ENCODE results near the gene BDKRB2. TPM values are rescaled to one million over a fixed set of nuclear protein-coding genes. Genes with fewer than 3 reads are reported as not detected.

Gene BDKRB2
- total RNA-seq, 2 experiments from 2014 or later: not detected

- Mint-ChIP-seq H3K36me3 (ENCODE audit: low read depth) (no peaks in the 10 kb centered on the region), H3K4me1 (no peaks in the 10 kb centered on the region), H3K27me3 (no peaks in the 10 kb centered on the region), H3K9me3 (peaks cover 3% of the 10 kb centered on the region), H3K27ac (no peak overlapping the region), H3K4me3 (no peak overlapping the region)
- POLR2A ChIA-PET: no interaction called here
- CTCF ChIA-PET: no interaction called here
- no peak for DNase-seq
Observed at GRCh38 chr14:96213871-96214465, 9.3 kb downstream of the BDKRB2 start.

GRCh38 chr14:96214793-96215192, 10.2 kb downstream of the BDKRB2 start:
- Mint-ChIP-seq H3K4me1 (no peaks in the 10 kb centered on the region), H3K9me3 (peaks cover 3% of the 10 kb centered on the region), H3K4me3 (no peak overlapping the region), H3K27ac (no peak overlapping the region), H3K27me3 (no peaks in the 10 kb centered on the region), H3K36me3 (ENCODE audit: low read depth) (no peaks in the 10 kb centered on the region)
- CTCF ChIA-PET: no interaction called here
- DNase-seq: no peak
- POLR2A ChIA-PET: no interaction called here

DNA sequence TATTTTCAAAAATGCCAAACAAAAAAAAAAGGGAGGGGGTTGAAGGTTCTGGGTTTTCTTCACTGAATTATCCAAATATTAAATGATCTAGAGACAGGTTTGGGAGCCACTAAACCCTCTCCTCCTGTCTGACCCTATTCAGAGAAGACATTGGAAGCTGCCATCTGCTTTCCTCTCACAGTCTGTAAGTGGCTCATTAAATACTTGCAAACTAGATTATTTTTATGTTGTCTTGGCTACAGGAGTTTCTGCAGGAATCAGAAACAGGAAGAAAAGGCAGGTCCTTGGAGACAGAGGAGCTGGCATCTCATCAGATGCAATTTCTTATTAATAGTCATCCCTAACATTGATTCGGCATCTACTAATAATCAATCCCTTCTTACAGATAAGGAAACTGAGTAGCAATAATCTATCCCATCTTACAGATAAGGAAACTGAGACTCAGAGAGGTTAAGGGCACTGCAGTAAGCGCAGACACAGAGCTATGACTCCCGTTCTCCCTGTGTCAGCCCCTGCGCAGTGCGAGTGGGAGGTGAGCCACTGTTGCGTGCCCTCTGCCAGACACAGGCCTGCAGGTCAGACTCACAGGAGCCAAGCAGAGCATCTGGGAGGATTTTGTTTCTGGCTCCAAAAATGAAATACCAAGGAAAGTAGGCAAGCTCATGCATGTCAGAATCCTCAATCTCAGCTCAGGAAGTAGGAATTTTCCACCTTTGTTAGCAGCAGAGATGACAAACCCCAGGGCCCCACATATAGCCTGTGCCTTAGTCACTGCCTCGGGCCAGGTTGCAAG, 11.0 kb downstream of the BDKRB2 start:
- no peak overlapping the region for H3K4me3 Mint-ChIP-seq
- ChIA-PET CTCF (no interaction called here), POLR2A (no interaction called here)
- no peak overlapping the region for H3K27ac Mint-ChIP-seq
- peaks cover 3% of the 10 kb centered on the region for H3K9me3 Mint-ChIP-seq
- H3K36me3 Mint-ChIP-seq (ENCODE audit: low read depth): no peaks in the 10 kb centered on the region
- no peaks in the 10 kb centered on the region for H3K27me3 Mint-ChIP-seq
- H3K4me1 Mint-ChIP-seq: no peaks in the 10 kb centered on the region
- no peak for DNase-seq

GRCh38 chr14:96216627-96217026, 12.0 kb downstream of the BDKRB2 start:
- Mint-ChIP-seq H3K4me3 (no peak overlapping the region), H3K36me3 (ENCODE audit: low read depth) (no peaks in the 10 kb centered on the region), H3K4me1 (no peaks in the 10 kb centered on the region), H3K27ac (no peak overlapping the region), H3K27me3 (no peaks in the 10 kb centered on the region), H3K9me3 (peaks cover 3% of the 10 kb centered on the region)
- ChIA-PET POLR2A (no interaction called here), CTCF (no interaction called here)
- DNase-seq: no peak

DNA sequence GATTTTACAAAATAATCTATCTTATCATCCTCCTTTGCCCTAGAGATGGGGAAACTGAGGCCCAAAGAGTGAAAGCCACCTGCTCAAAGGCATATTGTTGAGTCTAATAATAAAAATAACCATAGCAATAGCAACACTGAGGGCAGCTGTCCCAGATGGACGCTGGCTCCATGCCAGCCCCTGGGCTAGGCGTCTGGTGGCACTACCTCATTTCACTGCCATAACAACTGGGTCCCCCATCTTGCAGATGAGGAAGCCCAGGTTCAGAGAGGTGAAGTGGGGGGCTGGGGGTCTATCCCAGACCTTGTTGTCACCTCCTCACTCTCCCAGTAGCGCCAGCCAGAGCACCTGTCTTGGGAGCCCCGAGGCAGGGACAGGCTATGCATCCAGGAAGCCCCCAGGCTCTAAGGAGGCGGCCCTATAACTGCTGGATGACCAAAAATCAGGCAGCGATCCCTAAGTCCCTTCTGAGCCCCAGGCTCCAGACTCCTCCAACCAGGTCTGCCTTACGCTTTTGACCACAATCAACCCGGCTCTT, 12.8 kb downstream of the BDKRB2 start:
- no peak overlapping the region for H3K4me3 Mint-ChIP-seq
- no peaks in the 10 kb centered on the region for H3K36me3 Mint-ChIP-seq (ENCODE audit: low read depth)
- CTCF ChIA-PET: no interaction called here
- H3K4me1 Mint-ChIP-seq: no peaks in the 10 kb centered on the region
- no peak for DNase-seq
- H3K27me3 Mint-ChIP-seq: no peaks in the 10 kb centered on the region
- no peak overlapping the region for H3K27ac Mint-ChIP-seq
- H3K9me3 Mint-ChIP-seq: no peaks in the 10 kb centered on the region
- POLR2A ChIA-PET: no interaction called here

DNA sequence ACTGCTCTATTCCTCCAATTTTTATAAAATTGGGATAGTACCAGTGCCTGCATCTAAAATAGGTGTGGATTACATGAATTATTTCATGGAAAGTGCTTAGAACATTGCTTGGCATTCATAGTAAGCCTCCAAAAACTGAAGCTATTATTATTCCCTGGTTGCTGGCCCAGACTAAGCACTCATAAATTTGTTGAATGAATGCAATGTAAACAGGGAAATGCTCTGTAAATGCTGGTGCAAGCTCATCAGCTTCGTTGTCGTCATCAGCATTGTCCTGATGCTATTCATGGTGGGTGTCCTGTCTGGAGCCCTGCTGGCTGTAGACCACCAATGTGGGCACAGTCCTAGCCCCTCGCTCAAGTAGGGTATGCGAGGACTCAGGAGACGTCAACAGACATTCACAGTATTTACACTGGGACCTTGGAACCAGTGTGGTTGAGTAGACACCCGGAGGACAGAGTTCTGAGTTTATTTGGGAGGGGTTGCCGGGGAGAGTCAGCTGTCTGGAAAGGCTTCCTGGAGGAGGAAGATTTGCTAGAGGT, 16.5 kb downstream of the BDKRB2 start:
- no peaks in the 10 kb centered on the region for H3K4me1 Mint-ChIP-seq
- ChIA-PET CTCF (no interaction called here), POLR2A (no interaction called here)
- no peaks in the 10 kb centered on the region for H3K27me3 Mint-ChIP-seq
- H3K27ac Mint-ChIP-seq: no peak overlapping the region
- no peak overlapping the region for H3K4me3 Mint-ChIP-seq
- H3K36me3 Mint-ChIP-seq (ENCODE audit: low read depth): no peaks in the 10 kb centered on the region
- DNase-seq: no peak
- no peaks in the 10 kb centered on the region for H3K9me3 Mint-ChIP-seq

DNA sequence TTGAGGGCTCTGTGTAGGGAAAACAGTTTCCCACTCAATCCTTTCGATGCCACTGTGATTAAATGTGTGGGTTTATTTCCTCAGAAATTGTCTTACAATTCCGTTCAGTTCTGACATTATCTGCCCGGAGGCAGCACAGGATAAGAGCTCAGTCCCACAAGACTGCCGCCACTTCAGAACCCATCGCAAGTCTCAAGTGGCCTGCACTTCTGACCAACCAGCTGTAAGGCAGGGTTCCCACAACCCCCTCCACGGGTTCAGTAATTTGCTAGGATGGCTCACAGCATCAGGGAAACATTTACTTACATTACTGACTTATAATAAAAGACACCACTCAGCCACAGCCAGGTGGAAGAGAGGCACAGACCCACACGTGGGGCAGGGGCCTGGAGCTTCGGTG, 17.2 kb downstream of the BDKRB2 start:
- Mint-ChIP-seq H3K4me3 (no peak overlapping the region), H3K27ac (no peak overlapping the region), H3K27me3 (no peaks in the 10 kb centered on the region), H3K4me1 (no peaks in the 10 kb centered on the region), H3K36me3 (ENCODE audit: low read depth) (no peaks in the 10 kb centered on the region), H3K9me3 (no peaks in the 10 kb centered on the region)
- DNase-seq: no peak
- ChIA-PET POLR2A (no interaction called here), CTCF (no interaction called here)

DNA sequence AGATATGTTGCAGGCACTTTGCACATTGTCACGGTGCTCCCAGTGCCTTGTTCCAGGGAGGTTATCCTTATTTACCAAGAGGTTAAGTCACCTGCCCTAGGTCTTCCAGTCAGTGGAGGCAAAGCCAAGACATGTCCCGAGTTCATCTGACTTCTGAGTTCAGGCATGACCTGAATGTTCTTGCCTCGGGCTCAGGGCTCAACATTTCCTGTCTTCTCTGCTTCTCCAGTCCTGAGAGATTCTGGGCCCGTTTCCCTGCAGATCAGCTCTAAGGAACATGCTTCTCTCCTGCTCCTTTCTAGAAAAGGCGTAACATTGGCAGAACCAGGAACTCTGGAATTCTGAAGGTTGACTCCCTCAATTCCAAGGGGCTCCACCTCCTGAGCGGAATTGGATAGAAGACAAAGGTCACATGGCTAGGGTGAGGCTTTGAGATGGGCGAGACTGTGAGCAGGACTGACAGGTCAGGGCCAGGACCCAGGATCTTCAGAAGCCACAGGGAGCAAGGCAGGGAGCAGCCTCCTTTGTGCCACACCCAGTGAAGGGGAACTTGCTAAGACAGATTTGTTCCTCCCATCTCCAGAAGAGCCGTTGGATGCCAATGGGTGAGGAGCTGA, 19.9 kb downstream of the BDKRB2 start:
- Mint-ChIP-seq H3K4me3 (no peak overlapping the region), H3K4me1 (no peaks in the 10 kb centered on the region), H3K27me3 (no peaks in the 10 kb centered on the region), H3K27ac (no peak overlapping the region), H3K9me3 (no peaks in the 10 kb centered on the region), H3K36me3 (ENCODE audit: low read depth) (no peaks in the 10 kb centered on the region)
- CTCF ChIA-PET: no interaction called here
- POLR2A ChIA-PET: no interaction called here
- DNase-seq: no peak

- no peaks in the 10 kb centered on the region for H3K36me3 Mint-ChIP-seq (ENCODE audit: low read depth)
- H3K27me3 Mint-ChIP-seq: no peaks in the 10 kb centered on the region
- H3K9me3 Mint-ChIP-seq: no peaks in the 10 kb centered on the region
- DNase-seq: no peak
- H3K4me3 Mint-ChIP-seq: no peak overlapping the region
- POLR2A ChIA-PET: no interaction called here
- H3K27ac Mint-ChIP-seq: no peak overlapping the region
- H3K4me1 Mint-ChIP-seq: no peaks in the 10 kb centered on the region
- CTCF ChIA-PET: no interaction called here
Observed at GRCh38 chr14:96225213-96225612, 20.6 kb downstream of the BDKRB2 start.

DNA sequence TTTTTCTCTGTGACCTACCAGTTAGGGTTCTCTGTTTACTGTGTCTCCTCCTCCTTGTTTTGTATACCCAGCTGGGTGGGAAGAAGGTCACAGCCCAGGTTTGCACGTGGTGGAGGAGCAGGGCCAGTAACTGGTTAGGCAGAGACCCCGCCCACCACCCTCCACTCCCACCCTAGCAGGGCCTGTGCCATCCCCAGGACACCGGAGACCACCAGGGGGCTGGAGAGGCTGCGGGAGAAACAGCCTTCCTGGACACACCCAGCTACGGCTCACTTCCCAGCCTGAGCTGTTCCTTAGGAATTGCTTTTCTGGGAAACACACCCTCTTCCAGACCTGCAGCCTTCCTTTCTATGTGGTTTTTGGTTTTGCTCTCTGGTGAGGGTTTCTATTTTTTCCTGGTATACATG, 21.1 kb downstream of the BDKRB2 start:
- CTCF ChIA-PET: no interaction called here
- H3K4me3 Mint-ChIP-seq: no peak overlapping the region

GRCh38 chr14:96227428-96227827, 22.8 kb downstream of the BDKRB2 start:
- H3K9me3 Mint-ChIP-seq: no peaks in the 10 kb centered on the region
- no peak for DNase-seq
- ChIA-PET POLR2A (no interaction called here), CTCF (no interaction called here)
- H3K27ac Mint-ChIP-seq: no peak overlapping the region
- H3K4me3 Mint-ChIP-seq: no peak overlapping the region
- no peaks in the 10 kb centered on the region for H3K36me3 Mint-ChIP-seq (ENCODE audit: low read depth)
- H3K27me3 Mint-ChIP-seq: no peaks in the 10 kb centered on the region
- no peaks in the 10 kb centered on the region for H3K4me1 Mint-ChIP-seq

More for the DNA sequence above, 21.1 kb downstream of the BDKRB2 start:
- DNase-seq: no peak
- no peaks in the 10 kb centered on the region for H3K36me3 Mint-ChIP-seq (ENCODE audit: low read depth)
- no peaks in the 10 kb centered on the region for H3K27me3 Mint-ChIP-seq
- POLR2A ChIA-PET: no interaction called here
- no peaks in the 10 kb centered on the region for H3K9me3 Mint-ChIP-seq
- H3K4me1 Mint-ChIP-seq: no peaks in the 10 kb centered on the region
- H3K27ac Mint-ChIP-seq: no peak overlapping the region

DNA sequence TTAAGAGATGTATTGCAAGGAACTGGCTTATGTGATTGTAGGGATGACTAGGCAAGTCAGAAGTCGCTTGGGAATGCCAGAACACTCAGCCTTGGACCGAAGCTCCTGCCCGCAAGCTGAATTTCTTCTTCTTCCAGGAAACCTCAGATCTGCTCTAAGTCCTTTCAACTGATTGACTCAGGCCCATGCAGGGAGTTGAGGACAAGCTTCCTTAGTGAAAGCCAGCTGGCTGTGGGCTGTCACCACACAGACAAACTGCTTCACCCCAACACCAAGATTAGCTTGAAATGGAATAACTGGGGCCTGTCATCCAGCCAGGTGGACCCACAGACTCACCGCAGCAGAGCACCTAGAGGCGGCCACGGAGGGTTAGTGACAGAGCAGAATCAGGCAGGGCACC, 24.7 kb downstream of the BDKRB2 start:
- H3K27ac Mint-ChIP-seq: no peak overlapping the region
- no peaks in the 10 kb centered on the region for H3K4me1 Mint-ChIP-seq
- no peak for DNase-seq
- no peak overlapping the region for H3K4me3 Mint-ChIP-seq
- H3K27me3 Mint-ChIP-seq: no peaks in the 10 kb centered on the region
- POLR2A ChIA-PET: no interaction called here
- CTCF ChIA-PET: no interaction called here
- no peaks in the 10 kb centered on the region for H3K9me3 Mint-ChIP-seq
- no peaks in the 10 kb centered on the region for H3K36me3 Mint-ChIP-seq (ENCODE audit: low read depth)

- Mint-ChIP-seq H3K27me3 (no peaks in the 10 kb centered on the region), H3K9me3 (no peaks in the 10 kb centered on the region), H3K36me3 (ENCODE audit: low read depth) (no peaks in the 10 kb centered on the region), H3K4me3 (no peak overlapping the region), H3K27ac (no peak overlapping the region), H3K4me1 (no peaks in the 10 kb centered on the region)
- ChIA-PET CTCF (no interaction called here), POLR2A (no interaction called here)
- no peak for DNase-seq
Observed at GRCh38 chr14:96231056-96231455, 26.4 kb downstream of the BDKRB2 start.
